ENCODE results near the gene EEFSEC. TPM values are rescaled to one million over a fixed set of nuclear protein-coding genes. Genes with fewer than 3 reads are reported as not detected.

EEFSEC gene
- total and polyA plus RNA-seq, 2 of the 4 experiments (the other 2 are of a cell fraction) = 4.5 to 9.3 TPM

GRCh38 chr3:128293930-128294329 is 140.6 kb downstream of the EEFSEC start:
- no peaks in the 10 kb centered on the region for H3K27me3 ChIP-seq (ENCODE audit: control insufficient read depth, insufficient read depth, low read length)
- 0 out of 4 replicates have a peak, but pooled peaks cover 0 to 4% of the 10 kb centered on the region in 2 experiments for H3K79me1 ChIP-seq (ENCODE audit: low read depth in 1 of 2, low read length in 2 of 2)
- no peaks in the 10 kb centered on the region for H3K9me3 ChIP-seq (ENCODE audit: control insufficient read depth, insufficient read depth, low read length)
- H3K4me3 ChIP-seq (ENCODE audit: insufficient read depth, low read depth, low read length) = no peak overlapping the region
- intact Hi-C loops (cut with micrococcal nuclease) (no loop called here), dilution Hi-C loops (cut with HindIII; ENCODE audit: low sequenced_read_pairs, unreplicated experiment) (no loop called here), in situ Hi-C loops (cut with MboI; ENCODE audit: low sequenced_read_pairs) (no loop called here)
- H2AFZ ChIP-seq (replicated peaks; ENCODE audit: low read length, poor library complexity) = no peak overlapping the region
- no peak overlapping the region for H3K27ac ChIP-seq (ENCODE audit: insufficient read depth, low read length)
- H2BK20ac ChIP-seq (ENCODE audit: low read depth, low read length) = no peak overlapping the region
- no peaks in the 10 kb centered on the region for H4K20me1 ChIP-seq (ENCODE audit: insufficient read depth, low read length)
- POLR2A ChIA-PET (ENCODE audit: unreplicated experiment) = no interaction called here
- no peak overlapping the region for H4K91ac ChIP-seq (ENCODE audit: insufficient read depth, low read depth, low read length)
- no peak for DNase-seq
- H3K18ac ChIP-seq (ENCODE audit: low read depth, low read length) = no peak overlapping the region
- no peak overlapping the region for H3K9ac ChIP-seq (ENCODE audit: low read depth, low read length)
- no CpG with 5 or more reads among the region's 1 CpG for WGBS, 2 experiments (ENCODE audit: extremely low coverage in 2 of 2, insufficient read length in 1 of 2)
- H3K4ac ChIP-seq (ENCODE audit: low read depth, low read length) = no peak overlapping the region
- H3K4me2 ChIP-seq (ENCODE audit: low read depth, low read length) = no peak overlapping the region
- H2BK15ac ChIP-seq (ENCODE audit: low read depth, low read length) = no peak overlapping the region
- H4K8ac ChIP-seq (ENCODE audit: low read depth in 2 of 2, low read length in 2 of 2) = no peak overlapping the region
- ATAC-seq (ENCODE audit: low read depth) = no peak
- H4K5ac ChIP-seq (ENCODE audit: low read depth, low read length) = no peak overlapping the region
- H3K9me1 ChIP-seq (ENCODE audit: insufficient read depth, low read length) = peaks cover 6% of the 10 kb centered on the region; the same call in 1 of the 2 replicates
- no peak overlapping the region for H2AK9ac ChIP-seq (replicated peaks; ENCODE audit: low read depth, low read length, poor library complexity)
- H2BK5ac ChIP-seq (ENCODE audit: low read depth, low read length, poor library complexity, severe bottlenecking) = no peak overlapping the region
- H3K14ac ChIP-seq (replicated peaks; ENCODE audit: low read depth, low read length) = no peak overlapping the region
- H2AK5ac ChIP-seq (ENCODE audit: low read depth, low read length) = no peak overlapping the region
- CTCF ChIA-PET = no interaction called here
- H3K23ac ChIP-seq (ENCODE audit: low read depth, low read length) = no peak overlapping the region
- no peak for TF ChIP-seq CEBPB (IDR thresholded peaks at IDR 0.05; ENCODE audit: low read depth, low read length)
- TF ChIP-seq RAD21 (IDR thresholded peaks at IDR 0.05; ENCODE audit: low read length) = no peak
- no peak for TF ChIP-seq RCOR1 (IDR thresholded peaks at IDR 0.05; ENCODE audit: insufficient replicate concordance, low read length)
- TF ChIP-seq RFX5 (IDR thresholded peaks at IDR 0.05; ENCODE audit: low read depth, low read length) = no peak
- no peak for TF ChIP-seq ELK1 (IDR thresholded peaks at IDR 0.05; ENCODE audit: borderline replicate concordance, low read depth, low read length)
- no peak for TF ChIP-seq FOS (IDR thresholded peaks at IDR 0.05; ENCODE audit: low read depth, low read length)
- TF ChIP-seq CTCF (conservative IDR thresholded peaks at IDR 0.05; ENCODE audit: low read depth, low read length) = no peak
- TF ChIP-seq BHLHE40 (IDR thresholded peaks at IDR 0.05; ENCODE audit: low read depth, low read length) = no peak
- no peak for TF ChIP-seq USF2 (IDR thresholded peaks at IDR 0.05; ENCODE audit: low read depth, low read length)
- no peak for TF ChIP-seq MAFK (IDR thresholded peaks at IDR 0.05; ENCODE audit: low read depth, low read length)
- no peak for TF ChIP-seq MAZ (IDR thresholded peaks at IDR 0.05; ENCODE audit: borderline replicate concordance, low read depth, low read length)
- TF ChIP-seq POLR2A (IDR thresholded peaks at IDR 0.05; ENCODE audit: low read depth, low read length) = no peak
- no peak for TF ChIP-seq NFE2L2 (IDR thresholded peaks at IDR 0.05; ENCODE audit: low read depth, low read length)
- no peak for TF ChIP-seq SMC3 (IDR thresholded peaks at IDR 0.05; ENCODE audit: low read depth, low read length)
- TF ChIP-seq MXI1 (IDR thresholded peaks at IDR 0.05; ENCODE audit: borderline replicate concordance, low read depth, low read length) = no peak
- TF ChIP-seq CHD1 (IDR thresholded peaks at IDR 0.05; ENCODE audit: low read depth, low read length) = no peak
- no peaks in the 10 kb centered on the region for H3K36me3 ChIP-seq (ENCODE audit: control insufficient read depth, insufficient read depth, low read length)
- BruUV-seq (replicated peaks) = no TSS peak
- no peak overlapping the region for H2BK120ac ChIP-seq (ENCODE audit: low read depth, low read length)
- no peaks in the 10 kb centered on the region for H3K4me1 ChIP-seq (ENCODE audit: control insufficient read depth, insufficient read depth, low read length)
- H3K56ac ChIP-seq (ENCODE audit: extremely low read depth, insufficient read depth, low read length) = no peak overlapping the region
